Endothelial cell of umbilical vein (primary cell): Measurements from ENCODE around the gene SYNPO. TPM values are rescaled to one million over a fixed set of nuclear protein-coding genes. Genes with fewer than 3 reads are reported as not detected.

Experiments
- BruUV-seq: library from RNA; stranded (reverse); fragments of 400-500 nt; replicated peaks from 2 replicates; lab custom pipeline; 2021; lab: Mats Ljungman, UMichigan
- CTCF ChIA-PET: fragments of 300-600, 350-600 bp; sonication (Branson Sonifier 250); formaldehyde crosslinking; loops from one replicate; lab custom pipeline; 2021; ENCODE audit warnings: antibody characterized with exemption, inconsistent platforms; lab: Charles Lee
- POLR2A ChIA-PET: fragments of 300-600, 350-600 bp; sonication (Branson Sonifier 250); formaldehyde crosslinking; loops from one replicate; lab custom pipeline; 2021; ENCODE audit warnings: antibody characterized with exemption, inconsistent platforms; lab: Charles Lee
- DNase-seq: peaks from one replicate; pipeline ENCODE4 v3.0.0-alpha.2; 2011; ENCODE audit warnings: low read depth, low spot score
- FAIRE-seq: peaks from 2 replicates; lab custom pipeline; 2011; peaks lifted over from hg19 to GRCh38; lab: Jason Lieb, UNC
- H2AFZ ChIP-seq: 2 replicates; pipeline ENCODE4 v1.6.0; 2012; ENCODE audit warnings: low read depth, low read length, control low read depth, inconsistent platforms
- H3K27ac ChIP-seq: 2 replicates; pipeline ENCODE4 v1.5.1; 2011; ENCODE audit warnings: low read depth, mild to moderate bottlenecking, control low read depth, low read length, moderate library complexity; ENCODE audit not compliant: insufficient read depth
- H3K27me3 ChIP-seq, 2 experiments: 2 replicates each; pipeline versions ENCODE4 v1.6.0 to v1.6.1; 2011; ENCODE audit warnings: low read length in 2 of 2, mixed read lengths in 1 of 2; ENCODE audit not compliant: control insufficient read depth in 2 of 2, insufficient read depth in 2 of 2
- H3K36me3 ChIP-seq, 2 experiments: 2 replicates in 1 of 2; 3 replicates in 1 of 2; pipeline ENCODE4 v1.5.1; 2011; ENCODE audit warnings: low read length in 2 of 2, mild to moderate bottlenecking in 1 of 2, moderate library complexity in 1 of 2; ENCODE audit not compliant: control insufficient read depth in 2 of 2, insufficient read depth in 2 of 2; ENCODE audit errors: extremely low read depth in 1 of 2
- H3K4me1 ChIP-seq: 3 replicates; pipeline ENCODE4 v1.5.1; 2011; ENCODE audit warnings: mild to moderate bottlenecking, low read length; ENCODE audit not compliant: control insufficient read depth, insufficient read depth; ENCODE audit errors: extremely low read depth
- H3K4me2 ChIP-seq: 2 replicates; pipeline ENCODE4 v1.6.1; 2011; ENCODE audit warnings: low read length, control low read depth, mixed read lengths; ENCODE audit not compliant: insufficient read depth
- H3K4me3 ChIP-seq, 3 experiments: fragments of 200-600 bp in 1 of 3; sonication (generic), shearing (Covaris generic) in 1 of 3; replicated peaks in 1 of 3; 2 replicates each; pipeline ENCODE4 v1.5.1; 2011 to 2016; ENCODE audit warnings: control low read depth in 3 of 3, low read length in 3 of 3, mild to moderate bottlenecking in 2 of 3, inconsistent platforms in 1 of 3, low read depth in 1 of 3, moderate library complexity in 1 of 3; ENCODE audit not compliant: insufficient read depth in 1 of 3
- H3K79me2 ChIP-seq: 2 replicates; pipeline ENCODE4 v1.6.0; 2012; ENCODE audit warnings: low read length, inconsistent platforms; ENCODE audit not compliant: control insufficient read depth, insufficient read depth
- H3K9ac ChIP-seq: replicated peaks from 2 replicates; pipeline ENCODE3; 2011; ENCODE audit warnings: low read length, control low read depth; ENCODE audit not compliant: insufficient read depth; ENCODE audit errors: extremely low read depth
- H3K9me1 ChIP-seq: replicated peaks from 3 replicates; pipeline ENCODE4 v1.6.0; 2011; ENCODE audit warnings: mild to moderate bottlenecking, low read length; ENCODE audit not compliant: control insufficient read depth, insufficient read depth; ENCODE audit errors: extremely low read depth
- H3K9me3 ChIP-seq: replicated peaks from 2 replicates; pipeline ENCODE4 v1.5.1; 2012; ENCODE audit warnings: low read length, inconsistent platforms; ENCODE audit not compliant: control insufficient read depth, insufficient read depth
- H4K20me1 ChIP-seq: replicated peaks from 2 replicates; pipeline ENCODE3; 2011; ENCODE audit warnings: mild to moderate bottlenecking, low read length; ENCODE audit not compliant: control insufficient read depth, insufficient read depth; ENCODE audit errors: extremely low read depth
- EZH2 ChIP-seq: IDR thresholded peaks from 2 replicates; pipeline ENCODE4 v1.6.1; 2012; ENCODE audit warnings: borderline replicate concordance, low read depth, mild to moderate bottlenecking, moderate library complexity, low read length, inconsistent platforms; ENCODE audit not compliant: severe bottlenecking
- FOS ChIP-seq: IDR thresholded peaks from 2 replicates; pipeline ENCODE4 v1.6.1; 2011; ENCODE audit warnings: mild to moderate bottlenecking, low read length, moderate library complexity, borderline replicate concordance; ENCODE audit not compliant: insufficient read depth
- GATA2 ChIP-seq: IDR thresholded peaks from 2 replicates; pipeline ENCODE4 v1.7.0; 2011; ENCODE audit warnings: low read depth, mild to moderate bottlenecking, moderate library complexity, mixed read lengths, low read length; ENCODE audit not compliant: insufficient read length, insufficient read depth
- JUN ChIP-seq: IDR thresholded peaks from 2 replicates; pipeline ENCODE4 v1.6.1; 2011; ENCODE audit warnings: borderline replicate concordance, low read depth; ENCODE audit not compliant: insufficient read length, insufficient read depth
- MYC ChIP-seq: IDR thresholded peaks from one replicate; pipeline ENCODE4 v1.6.1; 2011; ENCODE audit warnings: mild to moderate bottlenecking, low read depth, low read length
- POLR2A ChIP-seq: IDR thresholded peaks from 2 replicates; pipeline ENCODE4 v1.6.1; 2012; ENCODE audit warnings: low read depth, mild to moderate bottlenecking, control low read depth, low read length
- POLR2AphosphoS5 ChIP-seq: IDR thresholded peaks from 2 replicates; pipeline ENCODE4 v1.6.1; 2012; ENCODE audit warnings: low read depth, mild to moderate bottlenecking, control low read depth, low read length, moderate library complexity; ENCODE audit not compliant: insufficient read depth
- dilution Hi-C: fragments of 300-500 bp; cut with MboI; formaldehyde crosslinking; loops from one replicate; pipeline ENCODE4 v1.15.0; 2019; ENCODE audit warnings: low sequenced_read_pairs; ENCODE audit not compliant: extremely low pct_ligation_motif_present
- intact Hi-C: fragments of 100-400 bp; cut with micrococcal nuclease; formaldehyde crosslinking; loops from one replicate; pipeline ENCODE4 v1.10.0; 2022
- polyA plus RNA-seq, 4 experiments: library from polyadenylated mRNA; depleted of rRNA in 3 of 4; stranded (reverse) in 3 of 4; unstranded in 1 of 4; fragments of >200 nt; gene quantifications; 2 replicates each; pipeline versions ENCODE4 v1.2.1 to v1.2.3, GENCODE V29; 2011 to 2012; ENCODE audit warnings: missing spikeins in 1 of 4
- total RNA-seq: library from RNA; stranded (reverse); gene quantifications from 2 replicates; pipeline ENCODE4 v1.2.3, GENCODE V29; 2021
- TF ChIP-seq, protein P1 (sequence below), 2 donors: IDR thresholded peaks; 1 replicate in 1 of 2; 2 replicates in 1 of 2; pipeline ENCODE4 v1.5.1; 2011; ENCODE audit warnings: low read length in 2 of 2, mild to moderate bottlenecking in 2 of 2, moderate library complexity in 2 of 2, control low read depth in 1 of 2, inconsistent platforms in 1 of 2, low read depth in 1 of 2; ENCODE audit not compliant: insufficient read depth in 1 of 2; ENCODE audit errors: extremely low read depth in 1 of 2
- TF ChIP-seq, protein P2 (sequence below): IDR thresholded peaks from 2 replicates; pipeline ENCODE4 v1.6.1; 2011; ENCODE audit not compliant: insufficient read depth, insufficient read length

The SYNPO gene
- total and polyA plus RNA-seq, 2 donors (not counting 3 experiments of a cell fraction or from before 2014, with no cell fraction given) = 68.4 to 121 TPM

DNA sequence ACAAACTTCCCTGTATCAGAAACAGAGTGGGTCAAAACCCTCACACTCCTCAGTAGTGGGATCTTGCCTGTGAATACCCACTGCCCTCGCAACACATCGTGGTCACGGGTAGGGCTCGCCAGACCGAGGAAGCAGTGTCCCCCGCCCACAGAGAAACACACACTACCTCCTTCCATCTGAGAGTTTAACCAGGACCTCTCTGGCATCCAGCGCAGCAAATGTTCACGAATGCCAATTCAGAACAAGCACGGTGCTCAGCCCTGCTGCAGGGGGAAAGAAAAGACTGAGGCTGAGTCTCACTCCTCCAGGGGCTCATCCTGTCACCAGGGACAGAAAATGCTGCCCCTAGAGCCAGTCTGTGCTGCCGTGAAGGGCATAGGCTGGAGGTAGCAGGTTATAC, 42.5 kb upstream of the SYNPO start:
- BruUV-seq = no TSS peak
- H3K4me3 ChIP-seq = no peak overlapping the region
- H3K27ac ChIP-seq = no peak overlapping the region
- H2AFZ ChIP-seq = peak overlapping the region; percentile 4
- no peaks in the 10 kb centered on the region for H3K79me2 ChIP-seq
- no peaks in the 10 kb centered on the region for H4K20me1 ChIP-seq
- no peaks in the 10 kb centered on the region for H3K36me3 ChIP-seq
- POLR2A ChIA-PET = no interaction called here
- TF ChIP-seq POLR2AphosphoS5 (no peak), FOS (no peak), POLR2A (no peak), EZH2 (no peak), MYC (no peak), JUN (no peak), GATA2 (no peak)
- TF ChIP-seq, protein P1, sequence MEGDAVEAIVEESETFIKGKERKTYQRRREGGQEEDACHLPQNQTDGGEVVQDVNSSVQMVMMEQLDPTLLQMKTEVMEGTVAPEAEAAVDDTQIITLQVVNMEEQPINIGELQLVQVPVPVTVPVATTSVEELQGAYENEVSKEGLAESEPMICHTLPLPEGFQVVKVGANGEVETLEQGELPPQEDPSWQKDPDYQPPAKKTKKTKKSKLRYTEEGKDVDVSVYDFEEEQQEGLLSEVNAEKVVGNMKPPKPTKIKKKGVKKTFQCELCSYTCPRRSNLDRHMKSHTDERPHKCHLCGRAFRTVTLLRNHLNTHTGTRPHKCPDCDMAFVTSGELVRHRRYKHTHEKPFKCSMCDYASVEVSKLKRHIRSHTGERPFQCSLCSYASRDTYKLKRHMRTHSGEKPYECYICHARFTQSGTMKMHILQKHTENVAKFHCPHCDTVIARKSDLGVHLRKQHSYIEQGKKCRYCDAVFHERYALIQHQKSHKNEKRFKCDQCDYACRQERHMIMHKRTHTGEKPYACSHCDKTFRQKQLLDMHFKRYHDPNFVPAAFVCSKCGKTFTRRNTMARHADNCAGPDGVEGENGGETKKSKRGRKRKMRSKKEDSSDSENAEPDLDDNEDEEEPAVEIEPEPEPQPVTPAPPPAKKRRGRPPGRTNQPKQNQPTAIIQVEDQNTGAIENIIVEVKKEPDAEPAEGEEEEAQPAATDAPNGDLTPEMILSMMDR (IDR thresholded peaks at IDR 0.05; ENCODE audit: extremely low read depth in 1 of 2, insufficient read depth in 1 of 2, low read depth in 1 of 2, low read length in 2 of 2) = no peak
- TF ChIP-seq, protein P2, sequence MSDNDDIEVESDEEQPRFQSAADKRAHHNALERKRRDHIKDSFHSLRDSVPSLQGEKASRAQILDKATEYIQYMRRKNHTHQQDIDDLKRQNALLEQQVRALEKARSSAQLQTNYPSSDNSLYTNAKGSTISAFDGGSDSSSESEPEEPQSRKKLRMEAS = no peak
- H3K9me1 ChIP-seq = no peaks in the 10 kb centered on the region
- no peaks in the 10 kb centered on the region for H3K27me3 ChIP-seq
- no peak overlapping the region for H3K9ac ChIP-seq
- H3K4me2 ChIP-seq = no peak overlapping the region
- intact Hi-C loops = no loop called here
- no peak for DNase-seq
- no peaks in the 10 kb centered on the region for H3K9me3 ChIP-seq
- FAIRE-seq = peak; percentile 44
- CTCF ChIA-PET = no interaction called here
- dilution Hi-C loops = no loop called here
- H3K4me1 ChIP-seq = peaks cover 41% of the 10 kb centered on the region
